Measurements from ENCODE around the gene DNAAF5.
"Not testable (repeated sequence)": the region's sequence is repeated elsewhere in the genome, so short reads cannot be mapped to it uniquely, and the experiment has no call there.

Gene DNAAF5

GRCh38 chr7:747186-747585 is 20.7 kb downstream of the DNAAF5 start:
- DNase-seq (ENCODE audit: low read depth), result no peak

GRCh38 chr7:748446-748845 is 21.9 kb downstream of the DNAAF5 start:
- DNase-seq (ENCODE audit: low read depth), result no peak

GRCh38 chr7:749140-749551 is 22.6 kb downstream of the DNAAF5 start:
- no peak for DNase-seq (ENCODE audit: low read depth)

- no peak for DNase-seq (ENCODE audit: low read depth)
Observed at GRCh38 chr7:750111-750905, 23.8 kb downstream of the DNAAF5 start.

GRCh38 chr7:751826-752225 is 25.3 kb downstream of the DNAAF5 start:
- no peak for DNase-seq (ENCODE audit: low read depth)

- not testable (repeated sequence) for DNase-seq (ENCODE audit: low read depth)
Observed at GRCh38 chr7:752256-752655, 25.8 kb downstream of the DNAAF5 start.

GRCh38 chr7:753190-753589 is 26.7 kb downstream of the DNAAF5 start:
- DNase-seq (ENCODE audit: low read depth), result no peak

GRCh38 chr7:754531-755412 is 28.3 kb downstream of the DNAAF5 start:
- DNase-seq (ENCODE audit: low read depth), result no peak

- no peak for DNase-seq (ENCODE audit: low read depth)
Observed at GRCh38 chr7:755413-755805, 28.9 kb downstream of the DNAAF5 start.

- DNase-seq (ENCODE audit: low read depth), result no peak
Observed at GRCh38 chr7:756231-756927, 29.9 kb downstream of the DNAAF5 start.

- DNase-seq (ENCODE audit: low read depth), result no peak
Observed at GRCh38 chr7:756928-757560, 30.5 kb downstream of the DNAAF5 start.

GRCh38 chr7:757741-758163 is 31.3 kb downstream of the DNAAF5 start:
- DNase-seq (ENCODE audit: low read depth), result no peak

- no peak for DNase-seq (ENCODE audit: low read depth)
Observed at GRCh38 chr7:759569-759968, 33.1 kb downstream of the DNAAF5 start.

- no peak for DNase-seq (ENCODE audit: low read depth)
Observed at GRCh38 chr7:760006-760405, 33.5 kb downstream of the DNAAF5 start.

GRCh38 chr7:761101-761500 is 34.6 kb downstream of the DNAAF5 start:
- no peak for DNase-seq (ENCODE audit: low read depth)

GRCh38 chr7:761631-762030 is 35.1 kb downstream of the DNAAF5 start:
- DNase-seq (ENCODE audit: low read depth), result no peak

- no peak for DNase-seq (ENCODE audit: low read depth)
Observed at GRCh38 chr7:762885-763284, 36.4 kb downstream of the DNAAF5 start.

GRCh38 chr7:763762-764161 is 37.3 kb downstream of the DNAAF5 start:
- DNase-seq (ENCODE audit: low read depth), result no peak

- DNase-seq (ENCODE audit: low read depth), result no peak
Observed at GRCh38 chr7:765383-765782, 38.9 kb downstream of the DNAAF5 start.

- no peak for DNase-seq (ENCODE audit: low read depth)
Observed at GRCh38 chr7:767580-767940, 41.1 kb downstream of the DNAAF5 start.

- DNase-seq (ENCODE audit: low read depth), result no peak
Observed at GRCh38 chr7:767941-768731, 41.6 kb downstream of the DNAAF5 start.
